Stimulated activated CD8-positive, alpha-beta memory T cell treated with anti-CD3 and anti-CD28 coated beads, Interleukin-15, amount 100 ng/mL, for 1 hour (primary cell): ENCODE results near the gene TANGO6.

Source experiments
- DNase-seq: peaks from one replicate; pipeline ENCODE4 v3.0.0-alpha.2; 2020; ENCODE audit warnings: low read depth

Gene TANGO6

GRCh38 chr16:69105501-69106361, 262.4 kb downstream of the TANGO6 start, which contains the start of gene HAS3:
HAS3 (plus strand) TSS chr16:69105653; CDS start chr16:69109396, 3,743 bp downstream.
- no peak for DNase-seq

GRCh38 chr16:69106491-69107315, 263.4 kb downstream of the TANGO6 start:
- DNase-seq: no peak

- no peak for DNase-seq
Measured at GRCh38 chr16:69107316-69107962, 264.1 kb downstream of the TANGO6 start.

DNA sequence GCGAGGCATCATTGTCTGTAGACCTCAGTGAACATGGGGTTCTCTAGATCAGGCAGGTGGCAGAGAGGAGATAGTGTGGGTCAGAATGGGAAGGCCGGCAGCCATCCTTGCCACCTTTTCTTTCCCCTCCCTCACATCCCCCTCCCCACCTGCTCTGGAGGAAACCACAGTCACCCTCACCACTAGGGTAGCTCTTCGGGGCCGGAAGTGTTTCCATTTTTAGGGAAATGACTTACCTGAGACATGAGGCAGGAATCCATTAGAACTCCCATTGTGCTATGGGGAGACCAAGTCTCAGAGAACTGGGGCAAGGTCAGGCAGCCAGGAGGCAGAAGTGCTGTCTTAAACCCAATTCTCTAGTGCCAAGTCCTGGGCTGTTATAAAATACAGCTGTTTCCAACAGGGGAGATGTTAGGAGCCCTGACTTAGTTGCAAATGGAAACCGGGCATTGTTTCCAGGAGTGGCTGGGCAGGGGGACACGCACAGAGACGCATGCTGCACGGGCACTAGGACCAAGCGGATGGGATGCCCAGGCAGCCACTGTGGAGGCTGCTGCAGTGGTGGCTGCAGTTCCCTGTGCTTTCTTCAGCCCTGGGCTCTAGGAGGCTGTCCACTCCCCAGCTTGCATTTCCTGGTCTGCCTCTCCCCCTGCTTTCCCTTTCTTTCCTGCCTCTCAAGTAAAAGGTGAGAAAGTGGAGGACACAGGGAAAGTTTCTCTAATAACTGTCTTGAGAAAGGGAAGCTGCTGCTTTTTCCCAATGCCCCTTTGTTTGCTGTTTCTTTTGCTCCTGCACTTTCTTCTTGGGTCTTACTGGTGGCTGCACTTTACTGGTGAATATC, 265.0 kb downstream of the TANGO6 start:
- no peak for DNase-seq

GRCh38 chr16:69108905-69109252, 265.5 kb downstream of the TANGO6 start:
- DNase-seq: no peak

GRCh38 chr16:69109486-69110270, 266.3 kb downstream of the TANGO6 start:
- no peak for DNase-seq

GRCh38 chr16:69110406-69110805, 267.1 kb downstream of the TANGO6 start:
- no peak for DNase-seq

GRCh38 chr16:69111216-69111875, 268.0 kb downstream of the TANGO6 start:
- DNase-seq: no peak

DNA sequence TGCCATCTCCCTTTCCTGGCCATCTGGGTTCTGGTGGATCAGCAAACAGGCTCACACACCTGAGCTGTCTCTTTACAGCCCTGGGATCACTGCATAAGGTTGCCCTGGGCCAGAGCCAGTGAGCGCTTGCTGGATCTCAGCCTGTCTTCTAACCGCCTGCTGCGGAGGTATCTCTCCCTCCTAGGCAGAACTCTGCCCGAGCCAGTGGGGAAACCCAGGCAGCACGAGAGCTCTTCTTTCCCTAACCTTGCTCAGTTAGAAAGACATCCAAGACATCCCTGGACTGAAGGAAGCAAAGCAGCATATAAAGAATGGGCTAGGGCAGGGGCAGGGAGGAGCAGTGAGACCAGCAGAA, 268.5 kb downstream of the TANGO6 start:
- DNase-seq: no peak

DNA sequence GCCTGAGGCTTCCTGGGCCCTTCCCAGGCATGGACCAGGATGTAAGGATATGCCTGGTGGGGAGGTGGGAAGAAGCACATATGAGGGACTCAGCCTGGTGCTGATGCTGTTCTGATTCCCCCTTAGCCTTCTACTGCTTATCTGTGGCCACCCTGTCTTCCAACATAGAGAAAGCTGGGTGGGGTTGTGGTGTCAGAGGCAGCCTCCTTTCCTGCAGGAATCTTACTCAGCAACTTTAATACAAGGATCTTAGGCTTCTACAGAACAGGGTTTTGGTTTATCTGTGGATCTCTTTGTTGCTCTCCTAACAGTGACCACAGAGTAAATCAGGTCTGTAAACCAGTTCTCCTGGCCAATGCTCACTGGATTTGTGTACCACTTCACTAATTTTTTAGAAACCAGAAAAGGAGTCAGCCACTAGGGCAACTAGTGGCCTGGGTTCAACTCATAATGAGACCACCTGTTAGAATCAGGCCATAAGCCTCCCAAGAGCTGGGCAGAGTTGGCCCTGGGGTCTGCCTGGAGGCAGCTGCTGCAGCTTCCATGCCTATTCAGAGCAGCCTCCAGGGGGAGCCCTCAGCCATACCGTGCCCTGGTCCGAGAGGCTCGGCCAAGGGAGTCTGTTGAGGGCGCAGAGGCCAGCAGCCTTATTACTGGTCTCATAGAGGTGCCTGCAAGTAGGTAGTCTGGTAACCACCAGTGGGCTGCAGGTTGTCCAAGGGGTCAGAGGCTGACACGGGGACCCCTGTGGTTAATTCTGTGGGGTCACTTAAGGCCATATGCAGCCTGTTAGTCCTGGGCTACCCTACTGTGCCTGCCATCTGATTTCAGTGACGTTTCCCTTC, 269.2 kb downstream of the TANGO6 start:
- DNase-seq: peak; percentile 26

DNA sequence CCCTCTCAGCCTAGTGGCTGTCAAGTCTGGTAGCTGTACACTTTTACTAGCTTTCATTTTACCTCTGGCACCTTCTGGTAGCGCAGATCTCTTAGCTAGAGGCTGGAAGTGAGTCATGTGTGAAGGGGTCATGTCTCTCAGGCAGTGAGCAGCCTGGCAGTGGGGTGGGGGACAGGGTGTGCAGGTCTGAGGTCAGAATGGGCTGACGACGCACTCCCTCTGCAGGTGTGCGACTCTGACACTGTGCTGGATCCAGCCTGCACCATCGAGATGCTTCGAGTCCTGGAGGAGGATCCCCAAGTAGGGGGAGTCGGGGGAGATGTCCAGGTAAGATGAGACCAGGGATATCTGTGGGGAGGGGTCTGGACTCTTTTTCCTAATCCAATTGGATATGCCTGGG, 269.9 kb downstream of the TANGO6 start:
- no peak for DNase-seq

DNA sequence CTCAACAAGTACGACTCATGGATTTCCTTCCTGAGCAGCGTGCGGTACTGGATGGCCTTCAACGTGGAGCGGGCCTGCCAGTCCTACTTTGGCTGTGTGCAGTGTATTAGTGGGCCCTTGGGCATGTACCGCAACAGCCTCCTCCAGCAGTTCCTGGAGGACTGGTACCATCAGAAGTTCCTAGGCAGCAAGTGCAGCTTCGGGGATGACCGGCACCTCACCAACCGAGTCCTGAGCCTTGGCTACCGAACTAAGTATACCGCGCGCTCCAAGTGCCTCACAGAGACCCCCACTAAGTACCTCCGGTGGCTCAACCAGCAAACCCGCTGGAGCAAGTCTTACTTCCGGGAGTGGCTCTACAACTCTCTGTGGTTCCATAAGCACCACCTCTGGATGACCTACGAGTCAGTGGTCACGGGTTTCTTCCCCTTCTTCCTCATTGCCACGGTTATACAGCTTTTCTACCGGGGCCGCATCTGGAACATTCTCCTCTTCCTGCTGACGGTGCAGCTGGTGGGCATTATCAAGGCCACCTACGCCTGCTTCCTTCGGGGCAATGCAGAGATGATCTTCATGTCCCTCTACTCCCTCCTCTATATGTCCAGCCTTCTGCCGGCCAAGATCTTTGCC, 271.1 kb downstream of the TANGO6 start:
- no peak for DNase-seq

GRCh38 chr16:69114976-69115355, 271.6 kb downstream of the TANGO6 start:
- no peak for DNase-seq

DNA sequence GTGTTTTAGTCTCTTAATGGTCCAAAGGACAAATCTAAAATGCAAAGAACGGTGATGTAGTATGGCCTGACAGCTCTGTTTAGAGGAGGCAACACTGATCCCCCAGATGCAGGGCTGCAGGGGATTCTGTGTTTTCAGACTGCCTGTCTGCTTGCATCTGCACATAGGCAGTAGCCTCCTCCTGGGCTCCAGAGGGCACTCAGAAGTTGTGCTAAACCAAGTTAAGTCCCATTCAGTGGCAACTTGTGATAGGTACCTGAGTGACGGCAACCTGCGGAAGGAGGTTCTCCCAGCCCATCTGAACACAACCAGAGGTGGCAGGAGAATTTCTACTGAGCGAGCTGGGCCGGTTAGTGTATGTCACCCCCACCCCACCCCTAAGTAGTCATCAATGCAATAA, 272.0 kb downstream of the TANGO6 start:
- no peak for DNase-seq

DNA sequence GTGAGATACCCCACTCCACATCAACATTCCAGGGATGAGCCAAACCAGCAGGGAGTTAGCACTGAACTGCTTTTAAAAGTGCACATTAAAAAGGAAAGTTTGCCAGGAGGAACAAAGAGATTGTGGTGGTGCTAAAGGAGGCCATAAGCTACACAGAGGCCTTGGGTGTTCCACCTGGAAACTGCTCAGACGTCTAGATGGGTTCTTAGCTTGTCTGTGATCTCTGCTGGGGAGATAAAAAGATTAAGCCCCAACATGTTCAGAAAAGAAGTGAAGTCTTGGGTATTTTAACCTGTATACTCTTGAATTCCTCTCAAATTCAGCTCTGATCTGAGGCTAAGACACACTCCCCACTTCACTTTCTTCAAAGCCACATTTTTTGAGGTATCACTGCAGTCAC, 272.5 kb downstream of the TANGO6 start:
- DNase-seq: no peak

GRCh38 chr16:69116256-69116875, 273.0 kb downstream of the TANGO6 start:
- no peak for DNase-seq

GRCh38 chr16:69116906-69117305, 273.6 kb downstream of the TANGO6 start:
- no peak for DNase-seq

DNA sequence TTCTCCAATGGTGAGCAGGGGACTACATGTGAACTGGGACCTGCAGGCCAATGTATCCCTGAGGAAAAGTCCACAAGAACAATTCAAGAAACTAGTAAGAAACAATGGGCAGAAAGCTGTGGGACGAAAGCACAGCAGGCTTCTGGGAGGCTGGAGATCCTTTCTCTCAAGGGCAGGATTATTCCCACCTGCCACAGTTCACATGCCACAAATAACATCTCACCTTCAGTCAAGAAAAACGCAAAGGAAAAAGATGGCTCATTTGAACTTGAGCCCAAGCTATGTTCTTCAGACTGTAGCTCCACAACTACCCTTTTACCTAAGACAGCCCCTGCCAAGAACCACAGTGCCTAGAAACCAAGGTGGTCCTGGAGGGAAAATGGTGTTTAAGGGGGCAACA, 275.1 kb downstream of the TANGO6 start:
- DNase-seq: no peak

GRCh38 chr16:69118994-69119393, 275.7 kb downstream of the TANGO6 start:
- DNase-seq: no peak
